HG02759 (cell line): ENCODE results near the gene HDAC9.
A peak's percentile ranks its signal among the peaks of the same experiment; 100 is the strongest.

ENCODE experiments used
- ATAC-seq: cut with Tn5 transposase; IDR thresholded peaks from one replicate; pipeline ENCODE4 v1.9.1; 2021; ENCODE audit warnings: mild to moderate bottlenecking, moderate library complexity; ENCODE audit not compliant: unreplicated experiment

The HDAC9 gene

DNA sequence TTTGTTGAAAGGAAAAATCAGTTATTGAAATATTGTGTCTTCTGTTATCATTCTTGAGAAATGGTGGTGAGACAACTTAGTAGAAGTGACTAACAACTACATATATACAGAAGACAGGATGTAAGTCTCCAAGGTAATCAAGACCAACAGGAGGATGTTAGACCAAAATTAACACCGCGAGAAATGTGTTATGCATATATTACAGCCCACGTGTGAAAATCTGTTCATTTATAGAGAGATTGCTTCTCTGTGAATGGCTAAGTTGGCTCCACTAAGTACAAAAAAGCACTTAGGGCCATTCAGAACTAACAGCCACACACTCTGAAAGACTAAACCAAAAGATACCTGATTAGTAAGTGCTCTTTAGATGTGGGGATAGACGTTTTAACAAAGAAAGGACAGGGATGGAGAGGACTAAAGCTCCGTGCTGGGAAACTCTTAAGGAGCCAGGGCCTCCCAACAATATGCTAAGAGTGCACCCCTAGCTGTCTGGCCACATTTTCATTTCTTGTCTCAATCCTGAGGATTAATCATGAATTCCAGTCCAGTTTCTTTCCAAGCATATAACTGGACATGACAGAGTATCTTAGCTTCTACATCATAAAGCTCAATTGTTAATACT lies 26.5 kb downstream of the HDAC9 start:
- ATAC-seq, result no peak

GRCh38 chr7:18524248-18524647 lies 28.7 kb downstream of the HDAC9 start:
- no peak for ATAC-seq

GRCh38 chr7:18526368-18526878 lies 30.9 kb downstream of the HDAC9 start:
- no peak for ATAC-seq

- no peak for ATAC-seq
These were observed 33.7 kb downstream of the HDAC9 start for GRCh38 chr7:18529239-18529638.

DNA sequence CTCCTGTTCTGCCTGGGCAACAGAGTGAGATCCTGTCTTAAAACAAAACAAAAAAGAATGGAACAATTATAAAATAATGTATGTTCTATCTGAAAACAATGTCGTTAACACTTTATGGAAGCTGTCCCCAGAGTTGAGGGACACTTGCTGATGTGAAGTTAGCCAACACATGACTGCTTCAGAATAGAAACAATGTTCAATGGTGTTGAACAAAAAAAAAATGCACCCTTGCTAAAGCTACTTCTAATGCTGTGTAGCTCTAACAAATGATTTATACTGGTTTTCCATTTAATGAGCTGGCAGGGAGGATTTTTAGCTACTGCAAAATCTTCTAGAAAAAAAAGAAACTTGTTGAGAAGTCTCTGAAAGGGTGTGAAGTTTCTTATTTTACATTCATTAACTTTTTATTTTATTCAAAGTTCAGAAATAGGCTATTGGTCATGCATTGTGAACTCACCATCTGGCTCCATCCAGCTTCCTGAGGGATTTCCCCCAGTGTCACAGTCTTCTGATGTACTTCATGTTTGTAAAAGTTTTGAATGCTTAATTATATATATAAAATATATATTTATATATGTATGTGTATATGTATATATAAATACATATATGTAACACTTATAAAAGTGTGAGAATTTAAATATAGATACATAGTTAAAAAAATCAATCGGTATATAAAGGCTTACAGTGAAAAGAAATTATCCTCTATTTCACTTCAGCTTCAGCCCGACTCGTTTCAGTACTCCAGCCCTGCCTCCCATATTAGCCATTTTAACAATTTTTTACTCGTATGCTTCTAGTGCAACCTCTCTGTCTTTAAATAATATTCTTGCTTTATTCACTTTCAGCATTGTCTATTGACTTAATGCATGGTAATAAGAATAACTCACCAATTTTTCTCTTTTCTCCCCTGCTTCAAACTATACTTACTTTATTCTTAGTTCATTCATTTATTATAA lies 35.0 kb downstream of the HDAC9 start:
- ATAC-seq, result peak; percentile 79

- no peak for ATAC-seq
These were observed 36.0 kb downstream of the HDAC9 start for GRCh38 chr7:18531539-18531938.

- ATAC-seq, result no peak
These were observed 37.3 kb downstream of the HDAC9 start for GRCh38 chr7:18532813-18533212.

DNA sequence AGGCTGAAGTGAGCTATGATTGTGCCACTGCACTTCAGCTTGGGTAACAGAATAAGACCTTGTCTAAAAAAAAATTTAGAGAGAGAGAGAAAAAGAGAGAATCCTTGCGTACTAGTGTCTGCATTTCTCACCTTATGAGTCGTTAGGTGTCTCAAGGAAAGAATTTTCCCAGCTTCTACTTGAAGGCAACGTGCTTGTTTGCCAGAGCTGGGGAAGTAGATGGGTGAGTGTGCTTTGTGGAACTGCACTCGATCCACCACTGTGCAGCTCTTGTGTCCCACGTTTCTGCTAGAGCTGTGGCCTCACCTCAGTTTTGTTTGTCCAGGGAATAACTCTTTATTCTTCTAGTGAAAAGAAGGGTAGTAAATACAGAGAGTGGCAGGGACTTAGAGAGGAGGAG lies 38.9 kb downstream of the HDAC9 start:
- no peak for ATAC-seq

- ATAC-seq, result no peak
These were observed 40.4 kb downstream of the HDAC9 start for GRCh38 chr7:18535810-18536415.

- no peak for ATAC-seq
These were observed 40.9 kb downstream of the HDAC9 start for GRCh38 chr7:18536486-18536885.

DNA sequence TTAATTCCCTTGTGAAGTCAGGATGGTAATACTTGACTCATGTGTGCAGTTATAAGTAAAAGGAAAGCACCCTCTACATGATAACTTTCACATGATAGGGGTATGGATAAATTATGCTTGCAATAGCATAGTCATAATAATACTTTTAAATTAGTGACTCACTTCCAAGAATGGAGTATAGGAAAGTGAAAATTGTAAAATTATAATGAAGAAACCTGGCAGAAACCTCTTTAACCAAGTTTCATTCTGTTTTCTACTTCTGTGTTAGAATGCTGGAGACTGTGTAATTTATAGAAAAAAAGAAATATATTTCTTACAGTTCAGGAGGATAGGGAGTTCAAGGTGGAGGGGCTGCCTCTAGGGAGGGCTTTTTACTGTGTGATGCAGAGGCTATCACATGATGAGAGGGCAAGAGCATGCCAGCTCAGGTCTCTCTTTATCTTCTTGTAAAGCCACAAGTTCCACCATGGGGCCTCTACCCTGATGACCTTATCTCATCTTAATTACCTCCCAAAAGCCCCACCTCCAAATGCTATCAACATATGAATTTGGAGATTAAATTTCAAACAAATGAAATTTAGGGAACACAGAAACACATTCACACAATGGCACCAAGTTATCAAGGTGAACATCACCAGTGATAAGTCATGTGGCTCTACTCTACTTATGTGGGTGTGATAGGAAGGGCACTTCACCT lies 43.2 kb downstream of the HDAC9 start:
- peak; percentile 72 for ATAC-seq

DNA sequence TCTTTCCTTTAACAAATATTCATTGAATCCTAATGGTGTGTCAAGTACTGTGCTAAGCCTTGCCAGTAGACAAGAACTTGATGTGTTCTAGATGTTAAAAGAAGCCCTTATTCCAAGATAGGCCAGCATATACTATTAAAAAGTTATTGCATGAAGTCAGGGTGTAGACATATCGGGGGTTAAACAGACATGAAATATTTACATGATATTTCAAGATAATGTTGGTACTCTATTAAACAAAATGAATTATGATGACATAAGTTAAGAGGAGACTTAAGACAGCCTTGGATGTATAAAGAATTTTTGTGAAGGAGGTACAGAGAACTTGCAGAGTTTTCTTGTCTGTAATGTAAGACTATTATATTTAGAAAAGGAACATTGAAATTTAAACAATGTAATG lies 44.8 kb downstream of the HDAC9 start:
- ATAC-seq, result no peak

GRCh38 chr7:18541181-18541870 lies 45.8 kb downstream of the HDAC9 start:
- no peak for ATAC-seq

DNA sequence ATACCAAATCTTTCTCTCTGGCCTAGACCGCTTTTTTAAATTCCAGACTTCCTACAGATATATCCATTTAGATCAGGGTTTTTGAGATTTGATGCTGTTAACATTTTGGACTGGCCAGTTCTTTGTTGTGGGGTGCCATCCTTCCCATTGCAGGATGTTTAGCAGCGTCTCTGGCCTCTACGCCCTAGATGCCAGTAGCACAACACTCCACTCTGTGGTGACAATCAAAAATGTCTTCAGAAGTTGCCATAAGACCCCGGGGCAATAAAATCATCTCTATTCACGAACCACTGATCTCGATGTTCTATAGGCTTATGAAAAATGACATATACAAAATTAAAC lies 46.3 kb downstream of the HDAC9 start:
- ATAC-seq, result no peak

DNA sequence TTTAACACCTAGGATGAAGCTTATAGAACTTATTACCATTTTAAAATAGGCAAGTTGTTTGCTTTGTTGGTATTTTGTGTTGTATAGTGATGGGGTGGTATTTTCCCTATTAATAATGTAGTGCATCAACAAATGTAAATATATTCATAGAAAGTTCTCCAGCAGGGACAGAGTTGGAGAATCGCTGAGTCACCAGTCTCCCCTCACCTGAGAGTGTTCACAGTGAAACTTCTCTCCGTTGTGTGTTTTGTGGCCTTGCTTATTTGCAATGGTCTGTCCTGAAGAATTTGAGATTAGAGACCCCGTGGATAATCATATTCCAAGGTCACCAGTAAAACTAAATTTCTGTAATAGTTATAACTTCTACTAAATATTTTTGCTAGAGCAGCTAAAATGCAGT lies 51.0 kb downstream of the HDAC9 start:
- ATAC-seq, result no peak

GRCh38 chr7:18547509-18548187 lies 52.1 kb downstream of the HDAC9 start:
- peak; percentile 69 for ATAC-seq

GRCh38 chr7:18548534-18548933 lies 53.0 kb downstream of the HDAC9 start:
- ATAC-seq, result no peak

DNA sequence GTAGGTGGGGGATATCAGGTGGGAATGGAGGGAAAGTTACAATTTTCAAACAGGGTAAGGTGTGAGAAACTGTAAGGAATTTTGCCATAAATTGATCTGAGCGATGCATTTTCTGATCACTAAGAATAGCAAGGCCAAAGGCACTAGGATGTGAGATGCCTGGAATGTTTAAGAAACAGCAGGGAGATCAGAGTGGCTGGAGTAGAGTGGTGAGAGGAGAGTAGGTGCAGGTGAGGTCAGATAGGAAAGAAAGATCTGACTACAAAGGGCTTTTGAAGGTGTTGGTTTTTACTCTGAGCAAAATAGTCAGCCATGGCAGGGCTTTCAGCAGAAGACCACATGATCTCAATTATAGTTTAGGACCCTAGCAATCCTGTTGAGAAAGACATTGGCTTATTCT lies 55.0 kb downstream of the HDAC9 start:
- ATAC-seq, result no peak

DNA sequence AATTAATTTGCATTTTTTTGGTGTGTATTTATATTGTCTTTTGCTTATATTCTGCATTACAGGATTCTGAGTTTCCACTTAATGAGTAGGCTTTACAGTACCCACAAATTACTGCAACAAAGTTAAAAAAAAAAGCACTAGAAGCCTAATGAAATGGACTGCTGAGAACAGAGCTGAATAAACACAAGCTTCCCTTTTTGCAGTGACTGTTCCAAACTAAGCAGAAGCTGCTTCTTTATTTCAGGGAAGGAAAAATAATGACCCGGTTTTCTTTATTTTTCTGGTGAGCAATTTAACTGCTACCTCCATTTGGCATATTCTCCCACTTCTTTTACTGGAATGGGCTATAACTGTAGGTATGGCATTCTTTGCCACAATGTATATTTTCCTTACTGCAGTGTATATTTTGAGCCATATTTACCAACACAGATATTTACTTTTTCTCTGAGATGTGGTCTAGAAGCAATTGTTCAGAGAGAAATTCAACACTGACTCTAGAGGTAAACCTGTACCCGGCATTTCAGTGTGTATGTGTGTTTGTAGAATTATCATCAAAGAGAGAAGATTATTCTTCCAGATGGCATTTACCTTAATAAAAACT lies 56.9 kb downstream of the HDAC9 start:
- ATAC-seq, result no peak
